LNCAP (cell line): Measurements from ENCODE around the gene HCAR1.
"Not testable (repeated sequence)": the region's sequence is repeated elsewhere in the genome, so short reads cannot be mapped to it uniquely, and the experiment has no call there.

Source experiments
- CTCF ChIP-seq: fragments of 450-650 bp; IDR thresholded peaks from 2 replicates; pipeline ENCODE4 v1.5.1; 2017; ENCODE audit warnings: mild to moderate bottlenecking

The HCAR1 gene

GRCh38 chr12:122726080-122726558, 4.5 kb downstream of the HCAR1 start:
- no peak for TF ChIP-seq CTCF

- no peak for TF ChIP-seq CTCF
Observed at GRCh38 chr12:122725452-122726079, 5.1 kb downstream of the HCAR1 start.

GRCh38 chr12:122724641-122725243, 5.9 kb downstream of the HCAR1 start:
- TF ChIP-seq CTCF = no peak

GRCh38 chr12:122722387-122722786, 8.3 kb downstream of the HCAR1 start:
- TF ChIP-seq CTCF = no peak

- TF ChIP-seq CTCF = no peak
Observed at GRCh38 chr12:122721057-122721545, 9.5 kb downstream of the HCAR1 start.

- TF ChIP-seq CTCF = not testable (repeated sequence)
Observed at GRCh38 chr12:122716658-122717057, 14.0 kb downstream of the HCAR1 start, which contains the start of gene HCAR3. Gene HCAR3, minus strand, starts transcription at chr12:122716811. Its CDS starts 74 bp downstream, at chr12:122716737.

- TF ChIP-seq CTCF = not testable (repeated sequence)
Observed at GRCh38 chr12:122702890-122703611, 27.6 kb downstream of the HCAR1 start, which contains the start of gene HCAR2. Gene HCAR2, minus strand, starts transcription at chr12:122703357. Its CDS starts 74 bp downstream, at chr12:122703283.
